Activated CD4-positive, alpha-beta T cell treated with anti-CD3 and anti-CD28 coated beads for 4 hours (primary cell): Measurements from ENCODE around the gene GADL1.

ENCODE experiments used
- DNase-seq, 2 donors: peaks; one replicate each; pipeline ENCODE4 v3.0.0-alpha.2; 2020

Gene GADL1

GRCh38 chr3:30873671-30874070, 20.8 kb downstream of the GADL1 start:
- DNase-seq: no peak

- no peak for DNase-seq
Measured at GRCh38 chr3:30872879-30873278, 21.6 kb downstream of the GADL1 start.

- DNase-seq: no peak
Measured at GRCh38 chr3:30871720-30872119, 22.7 kb downstream of the GADL1 start.

- DNase-seq: no peak
Measured at GRCh38 chr3:30864836-30865235, 29.6 kb downstream of the GADL1 start.

- DNase-seq: no peak
Measured at GRCh38 chr3:30864132-30864531, 30.3 kb downstream of the GADL1 start.

- no peak for DNase-seq
Measured at GRCh38 chr3:30862004-30862403, 32.5 kb downstream of the GADL1 start.

GRCh38 chr3:30858894-30859389, 35.5 kb downstream of the GADL1 start:
- no peak for DNase-seq

GRCh38 chr3:30855400-30856292, 38.8 kb downstream of the GADL1 start:
- DNase-seq: no peak

GRCh38 chr3:30852833-30853232, 41.6 kb downstream of the GADL1 start:
- no peak for DNase-seq

GRCh38 chr3:30848087-30848779, 46.2 kb downstream of the GADL1 start:
- no peak for DNase-seq

- no peak for DNase-seq
Measured at GRCh38 chr3:30847592-30847991, 46.9 kb downstream of the GADL1 start.

GRCh38 chr3:30845606-30846005, 48.9 kb downstream of the GADL1 start:
- no peak for DNase-seq

- DNase-seq: no peak
Measured at GRCh38 chr3:30843877-30844276, 50.6 kb downstream of the GADL1 start.

GRCh38 chr3:30836141-30836540, 58.3 kb downstream of the GADL1 start:
- DNase-seq: no peak

- DNase-seq: no peak
Measured at GRCh38 chr3:30835667-30836066, 58.8 kb downstream of the GADL1 start.

GRCh38 chr3:30832961-30833575, 61.4 kb downstream of the GADL1 start:
- DNase-seq: no peak

- DNase-seq: no peak
Measured at GRCh38 chr3:30827080-30827479, 67.4 kb downstream of the GADL1 start.

GRCh38 chr3:30826531-30826942, 67.9 kb downstream of the GADL1 start:
- DNase-seq: no peak

GRCh38 chr3:30819067-30819798, 75.2 kb downstream of the GADL1 start:
- no peak for DNase-seq

- no peak for DNase-seq
Measured at GRCh38 chr3:30813734-30814133, 80.7 kb downstream of the GADL1 start.

GRCh38 chr3:30811151-30811795, 83.2 kb downstream of the GADL1 start:
- no peak for DNase-seq

GRCh38 chr3:30810625-30811024, 83.8 kb downstream of the GADL1 start:
- peak in 1 of 2 donors; percentile 1 for DNase-seq
